B cell (primary cell): ENCODE data around the gene TYW1B.
"Not testable (repeated sequence)": the region's sequence is repeated elsewhere in the genome, so short reads cannot be mapped to it uniquely, and the experiment has no call there.

Experiments
- CTCF ChIP-seq: fragments of 200-600 bp; IDR thresholded peaks from one replicate; pipeline ENCODE4 v1.8.0; 2022; ENCODE audit warnings: antibody characterized with exemption, mild to moderate bottlenecking
- EZH2 ChIP-seq: IDR thresholded peaks from 2 replicates; pipeline ENCODE4 v1.6.1; 2012; ENCODE audit warnings: borderline replicate concordance, low read depth, mild to moderate bottlenecking, moderate library complexity, low read length; ENCODE audit not compliant: insufficient read depth, poor library complexity, severe bottlenecking

GRCh38 chr7:72531048-72531447, 297.0 kb downstream of the TYW1B start:
- not testable (repeated sequence) for TF ChIP-seq CTCF, EZH2
